ENCODE measurements around the gene EML5. TPM values are rescaled to one million over a fixed set of nuclear protein-coding genes. Genes with fewer than 3 reads are reported as not detected.

The EML5 gene
- total RNA-seq, 1 experiment from 2014 or later = 1.8 TPM

- H3K4me2 ChIP-seq (ENCODE audit: low read length) = no peak overlapping the region
- no peaks in the 10 kb centered on the region for H3K4me1 ChIP-seq (ENCODE audit: control insufficient read depth in 1 of 2, insufficient read depth in 2 of 2, low read length in 2 of 2)
- TF ChIP-seq TCF7L2 (IDR thresholded peaks at IDR 0.05; ENCODE audit: borderline replicate concordance, extremely low read depth, insufficient read depth, insufficient read length) (no peak), CBX3 (IDR thresholded peaks at IDR 0.05; ENCODE audit: low read depth) (no peak), REST (IDR thresholded peaks at IDR 0.05; ENCODE audit: low read depth) (no peak), FOSL1 (IDR thresholded peaks at IDR 0.05; ENCODE audit: low read depth) (no peak), YY1 (IDR thresholded peaks at IDR 0.05; ENCODE audit: extremely low read depth, insufficient replicate concordance, low read depth, low read length) (no peak), POLR2A (IDR thresholded peaks at IDR 0.05; ENCODE audit: borderline replicate concordance, extremely low read depth, insufficient read depth, insufficient read length) (no peak), SRF (IDR thresholded peaks at IDR 0.05; ENCODE audit: low read depth) (no peak), JUND (IDR thresholded peaks at IDR 0.05) (no peak), CTCF (IDR thresholded peaks at IDR 0.05 in 2 of 3, conservative IDR thresholded peaks at IDR 0.05 in 1 of 3; ENCODE audit: borderline replicate concordance in 1 of 3, insufficient read depth in 1 of 3, low read depth in 2 of 3, low read length in 2 of 3) (no peak), EZH2phosphoT487 (IDR thresholded peaks at IDR 0.05; ENCODE audit: borderline replicate concordance) (no peak), ATF3 (IDR thresholded peaks at IDR 0.05) (no peak), ZBTB33 (IDR thresholded peaks at IDR 0.05; ENCODE audit: extremely low read depth, insufficient replicate concordance, low read length) (no peak), SIN3A (IDR thresholded peaks at IDR 0.05; ENCODE audit: low read depth) (no peak), POLR2AphosphoS5 (IDR thresholded peaks at IDR 0.05; ENCODE audit: low read depth, low read length) (no peak)
- no peaks in the 10 kb centered on the region for H3K27me3 ChIP-seq (ENCODE audit: insufficient read depth, low read length)
- H4K20me1 ChIP-seq (ENCODE audit: insufficient read depth) = no peaks in the 10 kb centered on the region
- CTCF ChIA-PET = no interaction called here
- no peak overlapping the region for H3K4me3 ChIP-seq (replicated peaks in 1 of 2; ENCODE audit: low read depth in 1 of 2, low read length in 2 of 2)
- H3K9me3 ChIP-seq (ENCODE audit: control insufficient read depth in 1 of 2, insufficient read depth in 1 of 2, low read depth in 1 of 2, low read length in 2 of 2) = no peaks in the 10 kb centered on the region
- H3K9ac ChIP-seq (ENCODE audit: low read length) = no peak overlapping the region
- no peak for DNase-seq (ENCODE audit: low read depth, low spot score)
- H3K36me3 ChIP-seq (ENCODE audit: control insufficient read depth in 1 of 2, insufficient read depth in 2 of 2, low read length in 2 of 2) = peaks cover 52 to 53% of the 10 kb centered on the region in 2 experiments
- POLR2A ChIA-PET = no interaction called here
- BruUV-seq (replicated peaks) = no TSS peak
- peaks cover 7% of the 10 kb centered on the region; the same call in 1 of the 2 replicates for H3K79me2 ChIP-seq (ENCODE audit: insufficient read depth, low read length)
- no peak overlapping the region for H3K27ac ChIP-seq (ENCODE audit: low read depth, low read length)
- intact Hi-C loops (cut with micrococcal nuclease) = no loop called here
- ATAC-seq = no peak
- RAD21 ChIA-PET (ENCODE audit: low non-redundant PET in 1 of 2, low total read pairs in 2 of 2, uncharacterized antibody in 2 of 2, unreplicated experiment in 2 of 2) = no interaction called here
- no peaks in the 10 kb centered on the region for H3K9me2 ChIP-seq (ENCODE audit: insufficient read depth)
- no peak overlapping the region for H2AFZ ChIP-seq (ENCODE audit: low read depth, low read length, poor library complexity, severe bottlenecking)
Measured at GRCh38 chr14:88599326-88599725, 193.4 kb downstream of the EML5 start.
